Neural cell (in vitro differentiated cells): ENCODE measurements around the gene SGPP2. TPM values are rescaled to one million over a fixed set of nuclear protein-coding genes. Genes with fewer than 3 reads are reported as not detected.

ENCODE experiments used
- H2AFZ ChIP-seq: fragments of 200-600, 300-800 bp; sonication (generic), shearing (Covaris generic); 2 replicates; pipeline ENCODE4 v1.6.0; 2014; ENCODE audit warnings: low read depth, mild to moderate bottlenecking, antibody characterized with exemption, low read length, moderate library complexity
- H3F3A ChIP-seq: fragments of 200-600 bp; shearing (Covaris generic); 2 replicates; pipeline ENCODE4 v1.6.1; 2016; ENCODE audit warnings: mild to moderate bottlenecking, moderate library complexity, mixed read lengths, antibody characterized with exemption, low read length; ENCODE audit not compliant: insufficient read depth, poor library complexity, severe bottlenecking
- H3K27ac ChIP-seq: fragments of 200-600, 300-800 bp; sonication (generic), shearing (Covaris generic); 2 replicates; pipeline ENCODE4 v1.5.1; 2014; ENCODE audit warnings: mild to moderate bottlenecking, low read length, moderate library complexity
- H3K27me3 ChIP-seq: fragments of 300-800, 200-600 bp; sonication (generic), shearing (Covaris generic); 2 replicates; pipeline ENCODE4 v1.6.0; 2014; ENCODE audit warnings: mild to moderate bottlenecking, low read depth, low read length, moderate library complexity; ENCODE audit not compliant: insufficient read depth
- H3K36me3 ChIP-seq: fragments of 300-800, 200-600 bp; sonication (generic), shearing (Covaris generic); 2 replicates; pipeline ENCODE4 v1.5.1; 2014; ENCODE audit warnings: mild to moderate bottlenecking, antibody characterized with exemption, low read length, moderate library complexity; ENCODE audit not compliant: insufficient read depth
- H3K4me2 ChIP-seq: fragments of 300-800, 200-600 bp; sonication (generic), shearing (Covaris generic); 2 replicates; pipeline ENCODE4 v1.6.0; 2014; ENCODE audit warnings: mild to moderate bottlenecking, low read length
- H3K4me3 ChIP-seq: fragments of 300-800, 200-600 bp; sonication (generic), shearing (Covaris generic); 2 replicates; pipeline ENCODE4 v1.5.1; 2014; ENCODE audit warnings: mild to moderate bottlenecking, low read length, moderate library complexity
- H3K79me2 ChIP-seq: fragments of 200-600 bp; shearing (Covaris generic); replicated peaks from 2 replicates; pipeline ENCODE4 v1.6.0; 2014; ENCODE audit warnings: mild to moderate bottlenecking, low read length, moderate library complexity; ENCODE audit not compliant: insufficient read depth
- H3K9ac ChIP-seq: fragments of 300-800, 200-600 bp; sonication (generic), shearing (Covaris generic); 2 replicates; pipeline ENCODE4 v1.6.1; 2016; ENCODE audit warnings: mild to moderate bottlenecking, low read length, mixed read lengths
- H3K9me2 ChIP-seq: fragments of 200-600 bp; shearing (Covaris generic); 2 replicates; pipeline ENCODE4 v1.6.1; 2016; ENCODE audit warnings: mild to moderate bottlenecking, low read length, mixed read lengths; ENCODE audit not compliant: insufficient read depth
- H3K9me3 ChIP-seq: fragments of 200-600, 300-800 bp; sonication (generic), shearing (Covaris generic); 2 replicates; pipeline ENCODE4 v1.6.1; 2016; ENCODE audit warnings: mild to moderate bottlenecking, mixed run types, low read length, moderate library complexity, mixed read lengths
- H4K20me1 ChIP-seq: fragments of 200-600 bp; shearing (Covaris generic); 2 replicates; pipeline ENCODE4 v1.6.1; 2016; ENCODE audit warnings: mild to moderate bottlenecking, mixed run types; ENCODE audit not compliant: insufficient read depth
- EP300 ChIP-seq: fragments of 450-650 bp; conservative IDR thresholded peaks from 2 replicates; pipeline ENCODE4 v1.6.1; 2014; ENCODE audit warnings: antibody characterized with exemption, mild to moderate bottlenecking, moderate library complexity; ENCODE audit not compliant: poor library complexity, severe bottlenecking
- EZH2 ChIP-seq: fragments of 200-600, 300-800 bp; shearing (Covaris generic), sonication (generic); IDR thresholded peaks from 2 replicates; pipeline ENCODE4 v1.6.1; 2014; ENCODE audit warnings: antibody characterized with exemption, low read length, borderline replicate concordance, mild to moderate bottlenecking; ENCODE audit not compliant: insufficient read depth, poor library complexity, severe bottlenecking
- MXI1 ChIP-seq: fragments of 450-650 bp; conservative IDR thresholded peaks from 2 replicates; pipeline ENCODE4 v1.6.1; 2014; ENCODE audit warnings: antibody characterized with exemption, mild to moderate bottlenecking; ENCODE audit not compliant: poor library complexity, severe bottlenecking
- POLR2AphosphoS5 ChIP-seq: IDR thresholded peaks from 2 replicates; pipeline ENCODE4 v1.6.1; 2012
- RAD21 ChIP-seq: fragments of 450-650 bp; conservative IDR thresholded peaks from 2 replicates; pipeline ENCODE4 v1.6.1; 2014; ENCODE audit warnings: antibody characterized with exemption, mild to moderate bottlenecking, moderate library complexity
- SMC3 ChIP-seq: fragments of 450-650 bp; conservative IDR thresholded peaks from 2 replicates; pipeline ENCODE4 v1.6.1; 2014; ENCODE audit warnings: antibody characterized with exemption, mild to moderate bottlenecking, moderate library complexity; ENCODE audit not compliant: poor library complexity
- TAF1 ChIP-seq: IDR thresholded peaks from 2 replicates; pipeline ENCODE4 v1.6.1; 2012; ENCODE audit warnings: low read depth
- polyA plus RNA-seq: library from polyadenylated mRNA; depleted of rRNA; stranded (reverse); fragments of >200 nt; gene quantifications from 2 replicates; pipeline ENCODE4 v1.2.3, GENCODE V29; 2014
- TF ChIP-seq, protein P1 (sequence below): fragments of 450-650 bp; IDR thresholded peaks from 2 replicates; pipeline ENCODE4 v1.5.1; 2014; ENCODE audit warnings: antibody characterized with exemption, mild to moderate bottlenecking, moderate library complexity; ENCODE audit not compliant: poor library complexity, severe bottlenecking
- TF ChIP-seq, protein P2 (sequence below): IDR thresholded peaks from 2 replicates; pipeline ENCODE4 v1.6.1; 2012; ENCODE audit warnings: borderline replicate concordance

Gene SGPP2
- polyA plus RNA-seq, 1 donor from 2014 or later: 0.38 TPM

DNA sequence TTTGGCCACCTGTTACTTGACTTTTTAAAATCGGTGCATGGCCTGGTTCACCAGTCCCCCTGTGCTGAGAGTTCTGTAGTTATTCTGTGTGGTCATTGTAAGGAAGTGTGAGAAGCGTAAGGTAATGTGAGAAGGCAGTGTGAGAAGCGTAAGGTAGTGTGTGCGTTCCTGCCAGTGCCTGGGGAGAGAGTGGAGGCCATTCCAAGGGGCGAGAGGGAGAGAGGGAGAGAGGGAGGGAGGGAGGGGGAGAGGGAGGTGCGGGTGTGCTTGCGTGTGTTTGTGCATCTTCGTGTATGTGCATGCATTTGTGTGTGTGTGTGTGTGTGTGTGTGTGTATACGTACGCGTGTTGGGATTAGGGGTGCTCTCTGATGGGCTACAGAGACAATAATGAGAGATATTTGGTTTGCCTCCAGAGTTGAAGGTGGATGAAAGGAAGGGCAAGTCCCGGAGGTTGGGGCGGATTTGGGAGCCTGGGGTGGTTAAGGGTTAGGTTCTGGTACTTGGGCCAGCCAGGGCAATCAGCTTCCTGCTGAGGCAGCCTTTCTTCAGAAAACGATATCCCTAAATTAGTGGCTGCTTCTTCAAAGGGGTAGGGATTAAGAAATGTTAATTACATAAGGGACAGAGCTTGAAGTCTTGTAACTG lies 53.7 kb downstream of the SGPP2 start:
- no peak overlapping the region for H3K9ac ChIP-seq
- H2AFZ ChIP-seq: no peak overlapping the region
- no peak overlapping the region for H3K4me2 ChIP-seq
- H4K20me1 ChIP-seq: no peaks in the 10 kb centered on the region
- no peak overlapping the region for H3K27ac ChIP-seq
- H3K27me3 ChIP-seq: no peaks in the 10 kb centered on the region
- TF ChIP-seq, protein P1, sequence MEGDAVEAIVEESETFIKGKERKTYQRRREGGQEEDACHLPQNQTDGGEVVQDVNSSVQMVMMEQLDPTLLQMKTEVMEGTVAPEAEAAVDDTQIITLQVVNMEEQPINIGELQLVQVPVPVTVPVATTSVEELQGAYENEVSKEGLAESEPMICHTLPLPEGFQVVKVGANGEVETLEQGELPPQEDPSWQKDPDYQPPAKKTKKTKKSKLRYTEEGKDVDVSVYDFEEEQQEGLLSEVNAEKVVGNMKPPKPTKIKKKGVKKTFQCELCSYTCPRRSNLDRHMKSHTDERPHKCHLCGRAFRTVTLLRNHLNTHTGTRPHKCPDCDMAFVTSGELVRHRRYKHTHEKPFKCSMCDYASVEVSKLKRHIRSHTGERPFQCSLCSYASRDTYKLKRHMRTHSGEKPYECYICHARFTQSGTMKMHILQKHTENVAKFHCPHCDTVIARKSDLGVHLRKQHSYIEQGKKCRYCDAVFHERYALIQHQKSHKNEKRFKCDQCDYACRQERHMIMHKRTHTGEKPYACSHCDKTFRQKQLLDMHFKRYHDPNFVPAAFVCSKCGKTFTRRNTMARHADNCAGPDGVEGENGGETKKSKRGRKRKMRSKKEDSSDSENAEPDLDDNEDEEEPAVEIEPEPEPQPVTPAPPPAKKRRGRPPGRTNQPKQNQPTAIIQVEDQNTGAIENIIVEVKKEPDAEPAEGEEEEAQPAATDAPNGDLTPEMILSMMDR: no peak
- TF ChIP-seq EZH2 (no peak), EP300 (no peak), POLR2AphosphoS5 (no peak), RAD21 (no peak), TAF1 (no peak), MXI1 (no peak), SMC3 (no peak)
- TF ChIP-seq, protein P2, sequence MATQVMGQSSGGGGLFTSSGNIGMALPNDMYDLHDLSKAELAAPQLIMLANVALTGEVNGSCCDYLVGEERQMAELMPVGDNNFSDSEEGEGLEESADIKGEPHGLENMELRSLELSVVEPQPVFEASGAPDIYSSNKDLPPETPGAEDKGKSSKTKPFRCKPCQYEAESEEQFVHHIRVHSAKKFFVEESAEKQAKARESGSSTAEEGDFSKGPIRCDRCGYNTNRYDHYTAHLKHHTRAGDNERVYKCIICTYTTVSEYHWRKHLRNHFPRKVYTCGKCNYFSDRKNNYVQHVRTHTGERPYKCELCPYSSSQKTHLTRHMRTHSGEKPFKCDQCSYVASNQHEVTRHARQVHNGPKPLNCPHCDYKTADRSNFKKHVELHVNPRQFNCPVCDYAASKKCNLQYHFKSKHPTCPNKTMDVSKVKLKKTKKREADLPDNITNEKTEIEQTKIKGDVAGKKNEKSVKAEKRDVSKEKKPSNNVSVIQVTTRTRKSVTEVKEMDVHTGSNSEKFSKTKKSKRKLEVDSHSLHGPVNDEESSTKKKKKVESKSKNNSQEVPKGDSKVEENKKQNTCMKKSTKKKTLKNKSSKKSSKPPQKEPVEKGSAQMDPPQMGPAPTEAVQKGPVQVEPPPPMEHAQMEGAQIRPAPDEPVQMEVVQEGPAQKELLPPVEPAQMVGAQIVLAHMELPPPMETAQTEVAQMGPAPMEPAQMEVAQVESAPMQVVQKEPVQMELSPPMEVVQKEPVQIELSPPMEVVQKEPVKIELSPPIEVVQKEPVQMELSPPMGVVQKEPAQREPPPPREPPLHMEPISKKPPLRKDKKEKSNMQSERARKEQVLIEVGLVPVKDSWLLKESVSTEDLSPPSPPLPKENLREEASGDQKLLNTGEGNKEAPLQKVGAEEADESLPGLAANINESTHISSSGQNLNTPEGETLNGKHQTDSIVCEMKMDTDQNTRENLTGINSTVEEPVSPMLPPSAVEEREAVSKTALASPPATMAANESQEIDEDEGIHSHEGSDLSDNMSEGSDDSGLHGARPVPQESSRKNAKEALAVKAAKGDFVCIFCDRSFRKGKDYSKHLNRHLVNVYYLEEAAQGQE: no peak
- H3K79me2 ChIP-seq: no peaks in the 10 kb centered on the region
- H3K36me3 ChIP-seq: no peaks in the 10 kb centered on the region
- no peaks in the 10 kb centered on the region for H3K9me2 ChIP-seq
- no peaks in the 10 kb centered on the region for H3F3A ChIP-seq
- H3K9me3 ChIP-seq: no peaks in the 10 kb centered on the region
- H3K4me3 ChIP-seq: no peak overlapping the region

DNA sequence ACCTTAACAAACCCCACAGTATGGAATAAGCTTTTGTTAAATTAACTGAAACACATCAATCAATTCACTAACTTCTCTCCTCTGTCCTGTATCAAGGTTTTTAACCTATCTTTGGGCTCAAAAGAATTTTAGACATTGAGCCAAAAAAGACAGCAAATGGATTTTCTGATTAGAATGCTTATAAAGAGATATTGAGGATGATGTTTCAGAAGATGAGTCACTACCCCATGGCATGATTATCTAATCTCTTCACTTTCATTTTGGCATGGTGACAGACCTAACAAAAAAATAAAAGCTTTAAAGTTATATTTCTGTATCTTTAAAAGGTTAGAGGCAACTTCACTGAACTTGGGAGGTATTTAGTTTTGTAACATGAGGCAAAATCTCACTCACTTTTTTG lies 55.5 kb downstream of the SGPP2 start:
- TF ChIP-seq EZH2: no peak
- no peak for TF ChIP-seq EP300
- TF ChIP-seq, protein P1: no peak
- no peak for TF ChIP-seq POLR2AphosphoS5
- TF ChIP-seq MXI1: no peak

More for the DNA sequence above, 55.5 kb downstream of the SGPP2 start:
- Histone ChIP-seq H3K4me3 (no peak overlapping the region), H3K36me3 (no peaks in the 10 kb centered on the region), H3K27ac (no peak overlapping the region), H3K27me3 (no peaks in the 10 kb centered on the region), H2AFZ (no peak overlapping the region), H3F3A (no peaks in the 10 kb centered on the region), H3K4me2 (no peak overlapping the region), H4K20me1 (no peaks in the 10 kb centered on the region), H3K9ac (no peak overlapping the region), H3K9me3 (no peaks in the 10 kb centered on the region), H3K9me2 (no peaks in the 10 kb centered on the region), H3K79me2 (no peaks in the 10 kb centered on the region)
